ENCODE data around the gene FHOD3.

Gene FHOD3

DNA sequence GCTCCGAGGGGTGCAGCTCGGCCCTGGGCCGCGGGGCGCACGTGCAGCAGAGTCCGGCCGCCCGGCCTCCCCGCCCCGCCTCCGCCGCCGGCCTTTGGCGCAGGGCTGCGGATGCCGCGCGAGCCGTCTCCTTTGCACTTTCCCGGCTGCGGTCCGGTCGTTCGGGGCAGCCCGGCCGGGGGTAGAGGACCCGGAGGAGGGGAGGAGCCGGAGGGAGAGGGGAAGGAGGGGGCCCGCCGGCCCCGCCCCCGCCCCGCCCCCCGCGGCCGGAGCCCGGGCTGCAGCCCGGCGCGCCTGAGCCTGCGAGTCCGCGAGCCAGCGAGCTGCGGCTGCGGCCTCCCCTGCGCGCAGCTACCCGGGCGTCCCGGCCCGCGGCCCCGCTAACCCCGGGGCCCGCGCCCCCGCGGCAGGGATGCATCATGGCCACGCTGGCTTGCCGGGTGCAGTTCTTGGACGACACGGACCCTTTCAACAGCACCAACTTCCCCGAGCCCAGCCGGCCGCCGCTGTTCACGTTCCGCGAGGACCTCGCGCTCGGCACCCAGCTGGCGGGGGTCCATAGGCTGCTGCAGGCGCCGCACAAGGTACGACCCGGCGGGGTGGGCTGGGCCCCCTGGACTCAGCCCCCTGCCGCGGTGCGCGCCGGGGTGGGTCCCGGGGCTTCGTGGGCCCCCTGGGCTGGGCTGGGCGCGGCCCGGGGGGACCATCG, at the start of gene FHOD3:
FHOD3 (plus strand) TSS at position 297 of the 709 bp plus-strand sequence; CDS start at position 420, 123 bp downstream.
- DNase-seq = no peak

DNA sequence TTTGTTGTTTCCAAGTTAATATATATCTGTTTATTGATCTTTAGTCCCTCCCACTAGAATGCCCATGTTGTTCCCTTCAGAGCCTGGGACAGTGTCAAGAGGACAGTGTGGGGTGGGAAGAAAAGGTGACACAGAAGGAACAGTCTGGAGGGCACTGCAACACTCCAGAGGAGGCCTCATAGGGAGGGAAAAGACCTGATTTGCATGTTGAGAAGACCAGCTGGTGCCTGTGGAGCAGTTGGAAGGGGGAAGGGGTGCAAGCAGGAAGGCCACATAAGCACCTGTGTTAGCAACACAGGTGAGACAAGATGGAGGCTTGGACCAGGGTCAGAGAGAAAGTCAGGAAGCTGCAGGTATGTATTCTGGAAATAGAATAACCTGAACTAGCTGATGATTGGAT, 48.1 kb upstream of the FHOD3 start:
- no peak for DNase-seq

GRCh38 chr18:36250827-36251226, 46.7 kb upstream of the FHOD3 start:
- DNase-seq = no peak

- no peak for DNase-seq
Measured at GRCh38 chr18:36255072-36255698, 42.3 kb upstream of the FHOD3 start.

- DNase-seq = no peak
Measured at GRCh38 chr18:36256094-36256493, 41.4 kb upstream of the FHOD3 start.

GRCh38 chr18:36262971-36263370, 34.5 kb upstream of the FHOD3 start:
- no peak for DNase-seq

GRCh38 chr18:36264283-36264682, 33.2 kb upstream of the FHOD3 start:
- no peak for DNase-seq

- DNase-seq = no peak
Measured at GRCh38 chr18:36265015-36265414, 32.5 kb upstream of the FHOD3 start.

DNA sequence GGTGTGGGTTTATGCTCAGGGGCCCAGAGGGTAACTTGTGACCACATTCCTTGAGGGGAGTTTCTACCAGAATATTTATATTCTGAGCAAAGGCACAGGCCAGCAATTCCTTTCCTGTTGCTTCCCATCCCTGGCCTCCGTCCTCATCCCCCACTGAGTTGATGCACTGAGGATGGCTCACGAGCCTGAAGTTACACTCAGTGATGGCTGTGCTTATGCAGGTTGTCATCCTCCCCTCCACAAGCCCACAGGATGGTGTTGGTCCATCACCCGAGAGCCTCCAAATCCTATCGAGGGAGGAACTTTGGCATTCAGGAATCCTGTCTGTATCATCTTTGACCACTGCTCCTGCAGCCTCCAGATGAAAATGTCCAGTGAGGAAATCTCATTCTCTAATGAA, 28.4 kb upstream of the FHOD3 start:
- no peak for DNase-seq

- DNase-seq = no peak
Measured at GRCh38 chr18:36271153-36271552, 26.4 kb upstream of the FHOD3 start.

DNA sequence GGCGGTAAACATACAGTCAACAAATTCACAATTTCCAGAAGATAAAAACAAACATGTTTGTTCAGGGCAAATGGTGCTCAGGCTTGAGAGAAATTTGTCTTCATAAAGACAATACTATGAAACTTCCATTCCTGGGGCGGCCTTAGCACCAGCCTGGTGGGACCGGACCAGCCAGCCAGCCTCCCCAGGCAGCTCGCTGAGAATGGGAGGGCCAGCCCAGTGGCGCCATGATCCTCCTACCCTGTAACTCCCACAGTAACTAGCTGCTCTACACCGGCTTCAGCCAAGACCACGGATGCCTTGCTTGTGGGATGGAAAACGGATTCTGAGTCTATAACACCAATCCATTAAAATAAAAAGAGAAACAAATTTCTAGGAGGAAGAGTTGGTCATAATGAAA, 24.2 kb upstream of the FHOD3 start:
- no peak for DNase-seq

- no peak for DNase-seq
Measured at GRCh38 chr18:36274083-36274715, 23.3 kb upstream of the FHOD3 start.

GRCh38 chr18:36275561-36275960, 22.0 kb upstream of the FHOD3 start:
- no peak for DNase-seq

- no peak for DNase-seq
Measured at GRCh38 chr18:36279001-36279400, 18.5 kb upstream of the FHOD3 start.

GRCh38 chr18:36281936-36282335, 15.6 kb upstream of the FHOD3 start:
- no peak for DNase-seq

DNA sequence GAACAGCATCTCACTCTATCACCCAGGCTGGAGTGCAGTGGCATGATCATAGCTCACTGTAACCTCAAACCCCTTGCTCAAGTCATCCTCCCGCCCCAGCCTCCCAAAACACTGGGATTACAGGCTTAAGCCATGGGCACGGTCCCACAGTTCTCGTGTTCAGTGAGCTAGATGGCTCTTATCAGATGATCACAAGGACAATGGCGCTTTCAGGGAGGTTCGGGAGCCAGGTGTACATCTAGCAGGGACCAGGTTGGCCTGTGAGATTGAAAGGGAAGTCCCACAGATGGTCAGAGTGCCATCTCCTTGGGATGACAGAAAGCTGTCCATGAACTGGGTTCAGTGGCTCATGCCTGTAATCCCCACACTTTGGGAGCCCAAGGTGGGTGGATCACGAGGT, 14.1 kb upstream of the FHOD3 start:
- no peak for DNase-seq

GRCh38 chr18:36284268-36284667, 13.2 kb upstream of the FHOD3 start:
- no peak for DNase-seq

- no peak for DNase-seq
Measured at GRCh38 chr18:36284671-36285295, 12.7 kb upstream of the FHOD3 start.

GRCh38 chr18:36287653-36288052, 9.9 kb upstream of the FHOD3 start:
- DNase-seq = no peak

DNA sequence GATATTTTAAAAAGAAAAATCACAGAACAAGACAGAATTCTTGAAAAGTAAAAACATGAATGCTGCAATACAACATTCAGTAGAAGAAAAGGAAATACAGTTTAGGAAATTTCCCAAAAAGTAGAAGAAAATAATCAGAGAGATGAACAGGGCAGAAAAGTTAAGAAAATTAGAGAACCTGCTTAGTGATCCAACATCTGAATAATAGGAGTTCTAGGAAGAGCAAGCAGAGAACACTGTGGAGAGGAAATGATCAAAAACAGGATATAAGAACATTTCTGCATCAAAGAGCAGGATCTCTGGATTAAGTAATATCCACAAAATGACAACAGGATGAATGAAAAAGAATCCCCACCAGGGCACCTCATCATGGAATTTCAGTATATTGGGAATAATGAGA, 8.8 kb upstream of the FHOD3 start:
- no peak for DNase-seq

DNA sequence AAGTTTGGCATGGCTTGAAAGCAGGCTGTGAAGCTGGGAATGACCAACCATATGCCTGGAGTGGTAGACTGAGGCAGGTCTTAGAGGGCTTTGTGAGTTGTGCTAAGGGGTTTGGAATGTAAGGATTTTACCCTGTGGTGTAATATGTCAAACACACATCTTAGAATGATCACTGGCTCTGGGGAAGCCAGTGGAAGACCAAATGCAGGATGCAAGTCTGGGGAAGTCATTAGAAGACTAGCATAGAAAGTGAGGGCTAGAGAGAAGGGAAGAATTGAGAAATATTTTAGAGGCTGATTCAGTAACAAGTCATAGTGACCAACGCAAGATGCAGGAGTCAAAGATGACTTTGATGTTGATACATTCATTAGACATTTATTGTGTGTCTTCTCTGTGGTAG, 3.5 kb upstream of the FHOD3 start:
- DNase-seq = no peak

DNA sequence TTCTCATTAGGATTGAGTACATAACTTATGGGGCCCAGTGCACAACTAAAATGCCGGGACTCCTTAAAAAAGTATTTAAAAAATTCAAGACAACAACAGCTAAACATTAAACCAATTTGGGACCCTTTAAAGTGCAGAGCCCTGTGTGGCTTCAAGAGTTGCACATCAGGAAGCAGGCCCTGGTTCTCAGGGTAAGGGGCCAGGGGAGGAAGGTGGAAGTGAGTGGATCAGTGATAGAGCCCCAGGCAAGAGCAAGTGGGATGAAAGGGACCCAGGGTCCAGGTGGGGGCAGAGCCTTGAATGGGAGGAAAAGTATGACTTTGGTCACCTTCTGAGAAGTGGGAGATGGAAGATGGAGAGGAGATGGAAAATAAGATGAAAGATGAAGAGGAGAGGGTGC, 2.3 kb upstream of the FHOD3 start:
- no peak for DNase-seq

DNA sequence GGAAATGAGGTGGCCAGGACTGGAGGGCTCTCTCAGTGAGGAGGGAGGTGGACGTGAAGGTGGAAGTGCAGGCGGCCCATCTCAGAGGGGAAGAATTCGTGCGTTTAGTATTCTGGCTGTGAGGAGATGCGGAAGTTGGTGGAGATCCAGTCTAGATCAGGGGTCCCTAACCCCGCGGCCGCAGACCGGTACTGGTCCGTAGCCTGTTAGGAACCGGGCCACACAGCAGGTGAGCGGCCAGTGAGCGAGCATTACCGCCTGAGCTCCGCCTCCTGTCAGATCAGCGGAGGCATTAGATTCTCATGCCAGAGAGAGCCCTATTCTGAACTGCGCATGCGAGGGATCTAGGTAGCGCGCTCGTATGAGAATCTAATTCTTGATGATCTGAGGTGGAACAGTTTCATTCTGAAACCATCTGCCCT, 1.6 kb upstream of the FHOD3 start:
- DNase-seq = no peak

Data from activated naive CD4-positive, alpha-beta T cell (primary cell).